Measurements from ENCODE around the gene ZP4. TPM values are rescaled to one million over a fixed set of nuclear protein-coding genes. Genes with fewer than 3 reads are reported as not detected.

ZP4 gene
- total and polyA plus RNA-seq, 2 experiments from 2014 or later: not detected

- DNase-seq (ENCODE audit: low spot score) (no peak), ATAC-seq (no peak)
- H3K9me2 ChIP-seq (ENCODE audit: insufficient read depth): peaks cover 14% of the 10 kb centered on the region; the same call in 1 of the 2 replicates
- H3K4me1 ChIP-seq (ENCODE audit: insufficient read depth): peaks cover 17% of the 10 kb centered on the region
- 0 out of 3 replicates have a peak, but pooled peaks cover 3% of the 10 kb centered on the region for H3K9me3 Mint-ChIP-seq
- no peak overlapping the region for H3K27ac ChIP-seq (ENCODE audit: low read depth)
- TF ChIP-seq CREB1 (CRISPR knock-in tag; IDR thresholded peaks at IDR 0.05; ENCODE audit: low read depth): no peak
- TF ChIP-seq REST (IDR thresholded peaks at IDR 0.05; ENCODE audit: unreplicated experiment): no peak
- no peak for TF ChIP-seq ZNF114 (CRISPR knock-in tag; IDR thresholded peaks at IDR 0.05)
- TF ChIP-seq NANOG (IDR thresholded peaks at IDR 0.05; ENCODE audit: borderline replicate concordance): no peak
- no peak for TF ChIP-seq EZH2phosphoT487 (IDR thresholded peaks at IDR 0.05; ENCODE audit: unreplicated experiment)
- no peak for TF ChIP-seq EZH2 (IDR thresholded peaks at IDR 0.05; ENCODE audit: low read depth, unreplicated experiment)
- TF ChIP-seq POLR2AphosphoS5 (IDR thresholded peaks at IDR 0.05; ENCODE audit: low read depth): no peak
- no peak for TF ChIP-seq ZNF331 (CRISPR knock-in tag; IDR thresholded peaks at IDR 0.05; ENCODE audit: low read depth)
- TF ChIP-seq STAT1 (IDR thresholded peaks at IDR 0.05; ENCODE audit: unreplicated experiment): no peak
- no peak for TF ChIP-seq ETS1 (IDR thresholded peaks at IDR 0.05)
- no peak for TF ChIP-seq JUNB (IDR thresholded peaks at IDR 0.05; ENCODE audit: unreplicated experiment)
- no peak for TF ChIP-seq CTCF (conservative IDR thresholded peaks at IDR 0.05; ENCODE audit: low read depth in 2 of 2)
- TF ChIP-seq ZNF462 (CRISPR knock-in tag; IDR thresholded peaks at IDR 0.05): no peak
- H3K36me3 ChIP-seq (ENCODE audit: insufficient read depth): no peaks in the 10 kb centered on the region
- H3K79me2 ChIP-seq (replicated peaks; ENCODE audit: insufficient read depth): no peaks in the 10 kb centered on the region
- H3F3A ChIP-seq (replicated peaks; ENCODE audit: low read depth): no peaks in the 10 kb centered on the region
- H3K4me3 Mint-ChIP-seq: no peak overlapping the region
- no peak overlapping the region for H3K4me3 ChIP-seq
- no peaks in the 10 kb centered on the region for H3K36me3 Mint-ChIP-seq (ENCODE audit: low read depth)
- no peak overlapping the region for H3K27ac Mint-ChIP-seq
- H3K4me1 Mint-ChIP-seq: peaks cover 25% of the 10 kb centered on the region
- no peaks in the 10 kb centered on the region for H3K27me3 ChIP-seq (ENCODE audit: insufficient read depth)
- no peak overlapping the region for H3K4me2 ChIP-seq
- no peak overlapping the region for H2AFZ ChIP-seq
- H3K27me3 Mint-ChIP-seq (ENCODE audit: insufficient read depth, low read depth, poor library complexity): peaks cover 2% of the 10 kb centered on the region
- no peaks in the 10 kb centered on the region for H4K20me1 ChIP-seq (replicated peaks; ENCODE audit: insufficient read depth)
These were observed 52.4 kb downstream of the ZP4 start for GRCh38 chr1:237838320-237838719.

Measured in GM23338 (cell line).